Neuronal stem cell (in vitro differentiated cells): ENCODE measurements around the gene SEPTIN5.

ENCODE experiments used
- DNase-seq: peaks from one replicate; pipeline ENCODE4 v3.0.0-alpha.2; 2013; ENCODE audit warnings: low spot score
- H2AFZ ChIP-seq: one replicate; pipeline ENCODE4 v1.6.1; 2013; ENCODE audit warnings: mild to moderate bottlenecking, low read length, inconsistent platforms
- H2AK5ac ChIP-seq: 2 replicates; pipeline ENCODE4 v1.6.1; 2013; ENCODE audit warnings: low read depth, mild to moderate bottlenecking, inconsistent platforms, low read length, moderate library complexity, mixed read lengths
- H2BK120ac ChIP-seq: 2 replicates; pipeline ENCODE4 v1.6.1; 2013; ENCODE audit warnings: low read depth, mild to moderate bottlenecking, inconsistent platforms, low read length, moderate library complexity, mixed read lengths
- H2BK12ac ChIP-seq: one replicate; pipeline ENCODE4 v1.6.1; 2013; ENCODE audit warnings: low read length, inconsistent platforms
- H2BK15ac ChIP-seq: 2 replicates; pipeline ENCODE4 v1.6.1; 2013; ENCODE audit warnings: mild to moderate bottlenecking, low read length, inconsistent platforms, mixed read lengths
- H2BK5ac ChIP-seq: one replicate; pipeline ENCODE4 v1.6.1; 2013; ENCODE audit warnings: inconsistent platforms, mild to moderate bottlenecking, low read length, moderate library complexity
- H3K14ac ChIP-seq: one replicate; pipeline ENCODE4 v1.6.1; 2013; ENCODE audit warnings: low read length, inconsistent platforms
- H3K18ac ChIP-seq: 2 replicates; pipeline ENCODE4 v1.6.1; 2013; ENCODE audit warnings: low read length, inconsistent platforms
- H3K23ac ChIP-seq: 2 replicates; pipeline ENCODE4 v1.6.1; 2013; ENCODE audit warnings: low read depth, mild to moderate bottlenecking, mixed read lengths, low read length, inconsistent platforms; ENCODE audit not compliant: poor library complexity
- H3K27ac ChIP-seq: replicated peaks from 3 replicates; pipeline ENCODE4 v1.5.1; 2013; ENCODE audit warnings: low read length, inconsistent platforms
- H3K27me3 ChIP-seq, 3 experiments: 2 replicates each; pipeline ENCODE4 v1.6.1; 2013; ENCODE audit warnings: low read length in 3 of 3, mild to moderate bottlenecking in 2 of 3, inconsistent platforms in 1 of 3, low read depth in 1 of 3, mixed read lengths in 1 of 3, moderate library complexity in 1 of 3; ENCODE audit not compliant: control insufficient read depth in 3 of 3, insufficient read depth in 3 of 3
- H3K36me3 ChIP-seq, 2 donors: replicated peaks in 1 of 2; 2 replicates each; pipeline ENCODE4 v1.6.1; 2013; ENCODE audit warnings: low read length in 2 of 2; ENCODE audit not compliant: control insufficient read depth in 2 of 2, insufficient read depth in 2 of 2
- H3K4ac ChIP-seq: 2 replicates; pipeline ENCODE4 v1.6.1; 2013; ENCODE audit warnings: inconsistent platforms, mild to moderate bottlenecking, low read length, moderate library complexity
- H3K4me1 ChIP-seq, 2 donors: 1 replicate in 1 of 2; 2 replicates in 1 of 2; pipeline ENCODE4 v1.6.1; 2013; ENCODE audit warnings: low read length in 2 of 2, low read depth in 1 of 2; ENCODE audit not compliant: control insufficient read depth in 2 of 2, insufficient read depth in 1 of 2
- H3K4me2 ChIP-seq: one replicate; pipeline ENCODE4 v1.6.1; 2013; ENCODE audit warnings: mild to moderate bottlenecking, low read length, inconsistent platforms; ENCODE audit not compliant: insufficient read depth, poor library complexity, severe bottlenecking
- H3K4me3 ChIP-seq, 2 donors: 2 replicates each; pipeline ENCODE4 v1.5.1; 2013; ENCODE audit warnings: low read length in 2 of 2, mild to moderate bottlenecking in 2 of 2, inconsistent platforms in 1 of 2, moderate library complexity in 1 of 2
- H3K79me1 ChIP-seq: one replicate; pipeline ENCODE4 v1.6.1; 2013; ENCODE audit warnings: low read depth, mild to moderate bottlenecking, inconsistent platforms, low read length, moderate library complexity
- H3K9ac ChIP-seq: one replicate; pipeline ENCODE4 v1.6.1; 2013; ENCODE audit warnings: mild to moderate bottlenecking, low read depth, low read length, inconsistent platforms; ENCODE audit not compliant: poor library complexity
- H3K9me3 ChIP-seq, 2 donors: replicated peaks in 1 of 2; 2 replicates each; pipeline versions ENCODE3 to v1.6.1; 2013; ENCODE audit warnings: low read length in 2 of 2, mild to moderate bottlenecking in 2 of 2, inconsistent platforms in 1 of 2, low read depth in 1 of 2, mixed read lengths in 1 of 2, moderate library complexity in 1 of 2; ENCODE audit not compliant: control insufficient read depth in 2 of 2, insufficient read depth in 1 of 2
- H4K8ac ChIP-seq: one replicate; pipeline ENCODE4 v1.6.1; 2013; ENCODE audit warnings: low read depth, mild to moderate bottlenecking, inconsistent platforms, low read length, moderate library complexity
- H4K91ac ChIP-seq: one replicate; pipeline ENCODE4 v1.6.1; 2013; ENCODE audit warnings: low read length, low read depth, mild to moderate bottlenecking, inconsistent platforms; ENCODE audit not compliant: poor library complexity
- WGBS, 2 donors: extraction: QIAGEN DNeasy Blood & Tissue Kit; methylation state at CpG; one replicate each; pipeline ENCODE4 v1.1.7; 2013; ENCODE audit warnings: missing lambda C conversion rate in 2 of 2, mixed read lengths in 1 of 2; ENCODE audit not compliant: insufficient read length in 2 of 2, insufficient replicate concordance in 1 of 2; ENCODE audit errors: extremely low coverage in 2 of 2; 5-methylcytosine and 5-hydroxymethylcytosine counted together

Gene SEPTIN5

GRCh38 chr22:19666673-19667593, 47.4 kb upstream of the SEPTIN5 start:
- Histone ChIP-seq H3K36me3 (no peaks in the 10 kb centered on the region), H3K27ac (no peak overlapping the region), H3K27me3 (peaks cover 0 to 42% (median 0%) of the 10 kb centered on the region in 3 experiments), H2AK5ac (no peak overlapping the region), H2BK5ac (no peak overlapping the region), H3K18ac (peak overlapping the region; percentile 3), H3K4ac (no peak overlapping the region), H2BK12ac (no peak overlapping the region), H3K4me2 (no peak overlapping the region), H3K4me3 (no peak overlapping the region), H3K23ac (peak overlapping the region; percentile 46), H3K9ac (no peak overlapping the region), H4K91ac (no peak overlapping the region), H2AFZ (no peak overlapping the region), H3K14ac (no peak overlapping the region), H2BK15ac (no peak overlapping the region), H2BK120ac (no peak overlapping the region), H3K79me1 (no peaks in the 10 kb centered on the region), H3K9me3 (no peaks in the 10 kb centered on the region), H4K8ac (no peak overlapping the region), H3K4me1 (peaks cover 4 to 5% of the 10 kb centered on the region in 2 donors)
- DNase-seq, result no peak
- no CpG with 5 or more reads among the region's 21 CpGs for WGBS, 2 donors

- Histone ChIP-seq H3K14ac (peak overlapping the region; percentile 15), H3K4me2 (no peak overlapping the region), H3K18ac (no peak overlapping the region), H3K79me1 (no peaks in the 10 kb centered on the region), H3K36me3 (no peaks in the 10 kb centered on the region), H3K9ac (no peak overlapping the region), H2AFZ (no peak overlapping the region), H2BK15ac (no peak overlapping the region), H3K4me1 (peaks cover 4 to 5% of the 10 kb centered on the region in 2 donors), H3K27me3 (peaks cover 0 to 40% (median 0%) of the 10 kb centered on the region in 3 experiments), H2BK12ac (no peak overlapping the region), H2BK5ac (no peak overlapping the region), H3K4me3 (no peak overlapping the region), H2AK5ac (no peak overlapping the region), H3K23ac (no peak overlapping the region), H4K8ac (no peak overlapping the region), H3K27ac (no peak overlapping the region), H4K91ac (no peak overlapping the region), H2BK120ac (no peak overlapping the region), H3K4ac (no peak overlapping the region), H3K9me3 (no peaks in the 10 kb centered on the region)
- whole genome bisulfite sequencing, 2 donors, result no CpG with 5 or more reads among the region's 19 CpGs
- no peak for DNase-seq
Observed at GRCh38 chr22:19667872-19668740, 46.2 kb upstream of the SEPTIN5 start.

DNA sequence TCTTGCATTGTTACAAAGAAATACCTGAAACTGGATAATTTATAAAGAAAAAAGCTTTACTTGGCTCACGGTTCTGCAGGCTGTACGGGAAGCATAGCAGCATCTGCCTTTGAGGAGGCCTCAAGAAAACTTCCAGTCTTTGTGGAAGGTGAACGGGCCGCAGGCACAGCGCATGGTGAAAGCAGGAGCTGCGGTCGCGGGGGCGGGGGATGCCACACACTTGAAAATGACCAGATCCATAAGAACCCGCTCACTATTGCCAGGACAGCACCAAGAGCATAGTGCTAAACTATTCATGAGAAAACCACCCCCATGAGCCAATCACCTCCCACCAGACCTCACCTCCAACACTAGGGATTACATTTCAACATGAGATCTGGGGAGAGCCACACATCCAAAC, 45.6 kb upstream of the SEPTIN5 start:
- H2AK5ac ChIP-seq, result no peak overlapping the region

GRCh38 chr22:19669570-19669969, 44.7 kb upstream of the SEPTIN5 start:
- no peak overlapping the region for H4K8ac ChIP-seq
- H2AK5ac ChIP-seq, result no peak overlapping the region
- H3K18ac ChIP-seq, result no peak overlapping the region
- H2BK5ac ChIP-seq, result no peak overlapping the region
- no peaks in the 10 kb centered on the region for H3K4me1 ChIP-seq
- no peaks in the 10 kb centered on the region for H3K9me3 ChIP-seq
- no CpG with 5 or more reads among the region's 4 CpGs for WGBS, 2 donors
- H2BK12ac ChIP-seq, result no peak overlapping the region
- no peak overlapping the region for H2BK15ac ChIP-seq
- H3K36me3 ChIP-seq, result no peaks in the 10 kb centered on the region
- H3K4me2 ChIP-seq, result no peak overlapping the region
- no peak overlapping the region for H2BK120ac ChIP-seq
- no peak overlapping the region for H3K9ac ChIP-seq
- H3K27ac ChIP-seq, result no peak overlapping the region
- H4K91ac ChIP-seq, result no peak overlapping the region
- H3K23ac ChIP-seq, result no peak overlapping the region
- no peaks in the 10 kb centered on the region for H3K79me1 ChIP-seq
- H3K27me3 ChIP-seq, result peaks cover 0 to 34% (median 0%) of the 10 kb centered on the region in 3 experiments
- H2AFZ ChIP-seq, result no peak overlapping the region
- no peak for DNase-seq
- no peak overlapping the region for H3K4ac ChIP-seq
- no peak overlapping the region for H3K14ac ChIP-seq
- no peak overlapping the region for H3K4me3 ChIP-seq

More for the DNA sequence above, 45.6 kb upstream of the SEPTIN5 start:
- no peak overlapping the region for H4K91ac ChIP-seq
- no peak overlapping the region for H3K4me2 ChIP-seq
- no peak for DNase-seq
- H3K4ac ChIP-seq, result no peak overlapping the region
- H3K23ac ChIP-seq, result no peak overlapping the region
- peaks cover 3 to 4% of the 10 kb centered on the region in 2 donors for H3K4me1 ChIP-seq
- no peak overlapping the region for H2BK120ac ChIP-seq
- no peak overlapping the region for H3K18ac ChIP-seq
- H3K4me3 ChIP-seq, result no peak overlapping the region
- H2BK5ac ChIP-seq, result no peak overlapping the region
- H4K8ac ChIP-seq, result no peak overlapping the region
- H3K27ac ChIP-seq, result no peak overlapping the region
- peaks cover 0 to 37% (median 0%) of the 10 kb centered on the region in 3 experiments for H3K27me3 ChIP-seq
- no peaks in the 10 kb centered on the region for H3K36me3 ChIP-seq
- no peak overlapping the region for H3K14ac ChIP-seq
- WGBS, 2 donors, result no CpG with 5 or more reads among the region's 10 CpGs
- H3K9me3 ChIP-seq, result no peaks in the 10 kb centered on the region
- no peaks in the 10 kb centered on the region for H3K79me1 ChIP-seq
- no peak overlapping the region for H2BK15ac ChIP-seq
- no peak overlapping the region for H2AFZ ChIP-seq
- H2BK12ac ChIP-seq, result no peak overlapping the region
- no peak overlapping the region for H3K9ac ChIP-seq
